ENCODE data around the gene PPFIA1. TPM values are rescaled to one million over a fixed set of nuclear protein-coding genes. Genes with fewer than 3 reads are reported as not detected.

Gene PPFIA1
- total RNA-seq, 1 donor from 2014 or later, result 29.3 TPM

- no peak for TF ChIP-seq CTCF (IDR thresholded peaks at IDR 0.05)
- Histone ChIP-seq H3K4me1 (no peaks in the 10 kb centered on the region), H3K36me3 (peaks cover 54 to 60% of the 10 kb centered on the region in 2 donors), H3K4me3 (no peak overlapping the region), H3K27ac (peak overlapping the region; percentile 5 to 9), H3K27me3 (no peaks in the 10 kb centered on the region), H3K9me3 (no peaks in the 10 kb centered on the region)
- intact Hi-C loops (cut with DNase I), result no loop called here
- DNase-seq (ENCODE audit: low spot score in 2 of 2), result no peak
These were observed 81.6 kb downstream of the PPFIA1 start for GRCh38 chr11:70352100-70352499.

GRCh38 chr11:70352601-70353000 is 82.1 kb downstream of the PPFIA1 start:
- H3K4me1 ChIP-seq, result no peaks in the 10 kb centered on the region
- H3K9me3 ChIP-seq, result no peaks in the 10 kb centered on the region
- no peak for TF ChIP-seq CTCF (IDR thresholded peaks at IDR 0.05)
- no peaks in the 10 kb centered on the region for H3K27me3 ChIP-seq
- peak overlapping the region in 1 of 2 donors; percentile 5 for H3K27ac ChIP-seq
- intact Hi-C loops (cut with DNase I), result no loop called here
- no peak overlapping the region for H3K4me3 ChIP-seq
- peaks cover 54 to 56% of the 10 kb centered on the region in 2 donors for H3K36me3 ChIP-seq
- no peak for DNase-seq (ENCODE audit: low spot score in 2 of 2)

GRCh38 chr11:70353329-70353728 is 82.8 kb downstream of the PPFIA1 start:
- no peak for DNase-seq (ENCODE audit: low spot score in 2 of 2)
- intact Hi-C loops (cut with DNase I), result no loop called here
- H3K4me3 ChIP-seq, result no peak overlapping the region
- H3K9me3 ChIP-seq, result no peaks in the 10 kb centered on the region
- TF ChIP-seq CTCF (IDR thresholded peaks at IDR 0.05), result no peak
- no peak overlapping the region for H3K27ac ChIP-seq
- peaks cover 0 to 4% of the 10 kb centered on the region in 2 donors for H3K4me1 ChIP-seq
- H3K36me3 ChIP-seq, result peaks cover 49 to 50% of the 10 kb centered on the region in 2 donors
- no peaks in the 10 kb centered on the region for H3K27me3 ChIP-seq

- Histone ChIP-seq H3K36me3 (peaks cover 42 to 43% of the 10 kb centered on the region in 2 donors), H3K27me3 (no peaks in the 10 kb centered on the region), H3K9me3 (no peaks in the 10 kb centered on the region), H3K27ac (no peak overlapping the region), H3K4me1 (peaks cover 0 to 5% of the 10 kb centered on the region in 2 donors), H3K4me3 (no peak overlapping the region)
- intact Hi-C loops (cut with DNase I), result no loop called here
- no peak for DNase-seq (ENCODE audit: low spot score in 2 of 2)
- no peak for TF ChIP-seq CTCF (IDR thresholded peaks at IDR 0.05)
These were observed 83.5 kb downstream of the PPFIA1 start for GRCh38 chr11:70353900-70354568.

GRCh38 chr11:70354629-70355028 is 84.1 kb downstream of the PPFIA1 start:
- TF ChIP-seq CTCF (IDR thresholded peaks at IDR 0.05), result no peak
- Histone ChIP-seq H3K9me3 (no peaks in the 10 kb centered on the region), H3K27me3 (no peaks in the 10 kb centered on the region), H3K4me3 (no peak overlapping the region), H3K27ac (no peak overlapping the region), H3K36me3 (peaks cover 37 to 38% of the 10 kb centered on the region in 2 donors), H3K4me1 (peaks cover 0 to 5% of the 10 kb centered on the region in 2 donors)
- intact Hi-C loops (cut with DNase I), result no loop called here
- DNase-seq (ENCODE audit: low spot score in 2 of 2), result no peak
